Spleen (tissue), 7 donors: Measurements from ENCODE around the gene STX16.

Source experiments
- CTCF ChIP-seq, 11 experiments: fragments of 200-600 bp in 7 of 11; fragments of 450-650 bp in 4 of 11; sonication (generic) in 4 of 11; IDR thresholded peaks in 8 of 11; conservative IDR thresholded peaks in 3 of 11; 1 replicate in 7 of 11; 2 replicates in 4 of 11; pipeline versions ENCODE4 v1.4.0 to v1.8.0; 2016 to 2021; ENCODE audit warnings: antibody characterized with exemption in 11 of 11, inconsistent platforms in 4 of 11, mild to moderate bottlenecking in 1 of 11
- POLR2A ChIP-seq, 3 donors: fragments of 450-650 bp; IDR thresholded peaks; one replicate each; pipeline ENCODE4 v1.5.1; 2017; ENCODE audit warnings: antibody characterized with exemption in 3 of 3, mild to moderate bottlenecking in 1 of 3
- donor health status: DM: no; HTN: no; CAD: no; lungs with moderate emphysema.
- donor health status: DM: no; HTN: no; CAD: no.
- donor health status: DM: no; HTN: no; CAD: no.

- no peak for TF ChIP-seq POLR2A (IDR thresholded peaks at IDR 0.05)
- TF ChIP-seq CTCF (IDR thresholded peaks at IDR 0.05 in 8 of 11, conservative IDR thresholded peaks at IDR 0.05 in 3 of 11), result no peak
Observed at GRCh38 chr20:58604128-58604881, 46.8 kb upstream of the STX16 start.
